CD14-positive monocyte (primary cell): ENCODE measurements around the gene DPYD. TPM values are rescaled to one million over a fixed set of nuclear protein-coding genes. Genes with fewer than 3 reads are reported as not detected.

Experiments
- DNase-seq, 3 donors: peaks; one replicate each; pipeline ENCODE4 v3.0.0-alpha.2; 2011 to 2022
- H2AFZ ChIP-seq: 2 replicates; pipeline ENCODE4 v1.6.0; 2012; ENCODE audit warnings: mild to moderate bottlenecking, low read depth, low read length, inconsistent platforms; ENCODE audit not compliant: insufficient read depth, poor library complexity, severe bottlenecking
- H3K27ac ChIP-seq, 2 donors: 1 replicate in 1 of 2; 2 replicates in 1 of 2; pipeline ENCODE4 v1.5.1; 2012 to 2013; ENCODE audit warnings: low read length in 2 of 2, control low read depth in 1 of 2, inconsistent platforms in 1 of 2, low read depth in 1 of 2, mild to moderate bottlenecking in 1 of 2
- H3K27me3 ChIP-seq, 2 donors: one replicate each; pipeline versions ENCODE4 v1.6.0 to v1.6.1; 2011 to 2013; ENCODE audit warnings: low read length in 2 of 2; ENCODE audit not compliant: control insufficient read depth in 2 of 2, insufficient read depth in 2 of 2
- H3K36me3 ChIP-seq, 2 donors: replicated peaks in 1 of 2; 1 replicate in 1 of 2; 2 replicates in 1 of 2; pipeline versions ENCODE4 v1.5.1 to v1.6.1; 2012 to 2013; ENCODE audit warnings: low read length in 2 of 2, control low read depth in 1 of 2, inconsistent platforms in 1 of 2, mild to moderate bottlenecking in 1 of 2; ENCODE audit not compliant: insufficient read depth in 2 of 2, control insufficient read depth in 1 of 2
- H3K4me1 ChIP-seq, 2 donors: 1 replicate in 1 of 2; 2 replicates in 1 of 2; pipeline versions ENCODE4 v1.5.1 to v1.6.1; 2012 to 2013; ENCODE audit warnings: low read length in 2 of 2, control low read depth in 1 of 2, inconsistent platforms in 1 of 2, mild to moderate bottlenecking in 1 of 2, moderate library complexity in 1 of 2; ENCODE audit not compliant: insufficient read depth in 2 of 2, control insufficient read depth in 1 of 2
- H3K4me2 ChIP-seq: replicated peaks from 2 replicates; pipeline ENCODE3; 2012; ENCODE audit warnings: low read length, moderate library complexity, mild to moderate bottlenecking; ENCODE audit not compliant: poor library complexity, severe bottlenecking; ENCODE audit errors: extremely low read depth
- H3K4me3 ChIP-seq, 3 experiments: fragments of 200-600 bp in 1 of 3; sonication (generic) in 1 of 3; replicated peaks in 1 of 3; 1 replicate in 2 of 3; 2 replicates in 1 of 3; pipeline ENCODE4 v1.5.1; 2011 to 2013; ENCODE audit warnings: low read length in 3 of 3, mild to moderate bottlenecking in 3 of 3, control low read depth in 2 of 3, low read depth in 2 of 3, inconsistent platforms in 1 of 3, moderate library complexity in 1 of 3
- H3K79me2 ChIP-seq: 2 replicates; pipeline ENCODE4 v1.6.0; 2012; ENCODE audit warnings: mild to moderate bottlenecking, control low read depth, inconsistent platforms, low read length, moderate library complexity; ENCODE audit not compliant: insufficient read depth
- H3K9ac ChIP-seq: 2 replicates; pipeline ENCODE4 v1.6.0; 2017; ENCODE audit warnings: low read length, mild to moderate bottlenecking; ENCODE audit not compliant: insufficient read depth, poor library complexity, severe bottlenecking
- H3K9me3 ChIP-seq, 2 donors: replicated peaks in 1 of 2; 1 replicate in 1 of 2; 2 replicates in 1 of 2; pipeline versions ENCODE4 v1.5.1 to v1.6.1; 2012 to 2013; ENCODE audit warnings: low read length in 2 of 2, control low read depth in 1 of 2; ENCODE audit not compliant: control insufficient read depth in 1 of 2, insufficient read depth in 1 of 2
- H4K20me1 ChIP-seq: 2 replicates; pipeline ENCODE4 v1.6.0; 2012; ENCODE audit warnings: mild to moderate bottlenecking, low read length, control low read depth, moderate library complexity; ENCODE audit not compliant: insufficient read depth
- H3K27ac Mint-ChIP-seq, 7 donors: one replicate each; pipeline ENCODE4 v1.8.0; 2020; ENCODE audit warnings: mild to moderate bottlenecking in 7 of 7, mixed read lengths in 7 of 7, moderate library complexity in 6 of 7, inconsistent platforms in 2 of 7
- H3K27me3 Mint-ChIP-seq, 3 donors: one replicate each; pipeline ENCODE4 v1.8.0; 2021 to 2022; ENCODE audit warnings: low read depth in 3 of 3, mild to moderate bottlenecking in 3 of 3, mixed read lengths in 3 of 3, moderate library complexity in 3 of 3, inconsistent platforms in 1 of 3
- H3K36me3 Mint-ChIP-seq, 2 donors: one replicate each; pipeline ENCODE4 v1.8.0; 2020; ENCODE audit warnings: mixed read lengths in 2 of 2, inconsistent platforms in 1 of 2, mild to moderate bottlenecking in 1 of 2
- H3K4me1 Mint-ChIP-seq: one replicate; pipeline ENCODE4 v1.8.0; 2020; ENCODE audit warnings: mild to moderate bottlenecking, mixed read lengths
- H3K4me3 Mint-ChIP-seq, 2 donors: one replicate each; pipeline ENCODE4 v1.8.0; 2020; ENCODE audit warnings: mild to moderate bottlenecking in 2 of 2, mixed read lengths in 2 of 2, moderate library complexity in 1 of 2
- H3K9me3 Mint-ChIP-seq, 7 donors: one replicate each; pipeline ENCODE4 v1.8.0; 2020 to 2022; ENCODE audit warnings: mixed read lengths in 7 of 7, mild to moderate bottlenecking in 6 of 7, moderate library complexity in 6 of 7, inconsistent platforms in 2 of 7
- CTCF ChIP-seq: fragments of 200-600 bp; IDR thresholded peaks from one replicate; pipeline ENCODE4 v1.8.0; 2022; ENCODE audit warnings: antibody characterized with exemption, mild to moderate bottlenecking
- WGBS: methylation state at CpG from one replicate; pipeline ENCODE4 v1.1.5; 2013; ENCODE audit warnings: missing lambda C conversion rate; ENCODE audit not compliant: insufficient coverage; 5-methylcytosine and 5-hydroxymethylcytosine counted together
- intact Hi-C, 2 donors: fragments of 100-400 bp; cut with micrococcal nuclease; formaldehyde crosslinking; loops; one replicate each; pipeline versions ENCODE4 v1.15.0 to v1.15.1; 2023
- polyA plus RNA-seq, 3 donors: library from polyadenylated mRNA; depleted of rRNA in 1 of 3; unstranded in 2 of 3; stranded (reverse) in 1 of 3; fragments of 300-500 nt in 2 of 3; fragments of >200 nt in 1 of 3; fragmentation: Illumina TruSeq in 2 of 3; gene quantifications; 1 replicate in 2 of 3; 2 replicates in 1 of 3; pipeline ENCODE4 v1.2.3, GENCODE V29; 2012 to 2021

Gene DPYD
- polyA plus RNA-seq, 3 donors: 87.6 to 171 (median 144) TPM

GRCh38 chr1:97651250-97651649 lies 269.6 kb downstream of the DPYD start:
- no peaks in the 10 kb centered on the region for H3K27me3 ChIP-seq
- Mint-ChIP-seq H3K27ac (no peak overlapping the region), H3K9me3 (peaks cover 0 to 6% (median 1%) of the 10 kb centered on the region in 7 donors), H3K36me3 (peaks cover 35 to 44% of the 10 kb centered on the region in 2 donors), H3K4me1 (no peaks in the 10 kb centered on the region), H3K4me3 (no peak overlapping the region), H3K27me3 (no peaks in the 10 kb centered on the region)
- no peaks in the 10 kb centered on the region for H3K79me2 ChIP-seq
- intact Hi-C loops: no loop called here
- no peaks in the 10 kb centered on the region for H3K4me1 ChIP-seq
- H3K27ac ChIP-seq: no peak overlapping the region
- no peak for DNase-seq
- H3K9ac ChIP-seq: no peak overlapping the region
- no peak overlapping the region for H3K4me2 ChIP-seq
- no peak for TF ChIP-seq CTCF
- H3K9me3 ChIP-seq: no peaks in the 10 kb centered on the region
- no peak overlapping the region for H3K4me3 ChIP-seq
- peaks cover 47% of the 10 kb centered on the region for H4K20me1 ChIP-seq
- H3K36me3 ChIP-seq: peaks cover 11 to 51% of the 10 kb centered on the region in 2 donors
- 94% methylated on average over 3 of the region's 3 CpGs for WGBS
- no peak overlapping the region for H2AFZ ChIP-seq

GRCh38 chr1:97649591-97649990 lies 271.2 kb downstream of the DPYD start:
- Histone ChIP-seq H4K20me1 (peaks cover 35% of the 10 kb centered on the region), H3K9me3 (peaks cover 0 to under 1% of the 10 kb centered on the region in 2 donors), H3K9ac (no peak overlapping the region), H3K4me2 (no peak overlapping the region), H2AFZ (no peak overlapping the region), H3K27ac (peak overlapping the region in 1 of 2 donors; percentile 20), H3K4me1 (no peaks in the 10 kb centered on the region), H3K79me2 (no peaks in the 10 kb centered on the region), H3K4me3 (no peak overlapping the region), H3K36me3 (peaks cover 8 to 40% of the 10 kb centered on the region in 2 donors), H3K27me3 (no peaks in the 10 kb centered on the region)
- peak overlapping the region in 3 of 7 donors; percentile 18 to 54 (median 26) for H3K27ac Mint-ChIP-seq
- no peak for TF ChIP-seq CTCF
- 95% methylated on average over 2 of the region's 4 CpGs for WGBS
- H3K4me3 Mint-ChIP-seq: no peak overlapping the region
- peaks cover 32 to 42% of the 10 kb centered on the region in 2 donors for H3K36me3 Mint-ChIP-seq
- H3K9me3 Mint-ChIP-seq: peaks cover 0 to 8% (median 5%) of the 10 kb centered on the region in 7 donors
- no peaks in the 10 kb centered on the region for H3K4me1 Mint-ChIP-seq
- intact Hi-C loops: no loop called here
- no peak for DNase-seq
- H3K27me3 Mint-ChIP-seq: no peaks in the 10 kb centered on the region
